Natural killer cell (primary cell): Measurements from ENCODE around the gene KXD1. TPM values are rescaled to one million over a fixed set of nuclear protein-coding genes. Genes with fewer than 3 reads are reported as not detected.
"Not testable (repeated sequence)": the region's sequence is repeated elsewhere in the genome, so short reads cannot be mapped to it uniquely, and the experiment has no call there.

ENCODE experiments used
- ATAC-seq, 3 donors: fragments of 150-1000 bp in 2 of 3; fragments of 200-7000 bp in 1 of 3; cut with Tn5 transposase; 1 replicate in 1 of 3; 2 replicates in 2 of 3; pipeline ENCODE4 v1.10.0; 2021; ENCODE audit warnings: mild to moderate bottlenecking in 2 of 3, moderate library complexity in 2 of 3
- DNase-seq, 2 donors: peaks; one replicate each; pipeline versions ENCODE4 v3.0.0 to v3.0.0-alpha.2; 2013 to 2021; ENCODE audit warnings: mixed read lengths in 1 of 2
- H3K27ac ChIP-seq: one replicate; pipeline ENCODE4 v1.5.1; 2013; ENCODE audit warnings: mild to moderate bottlenecking, low read length
- H3K27me3 ChIP-seq: one replicate; pipeline ENCODE4 v1.6.1; 2013; ENCODE audit warnings: low read length; ENCODE audit not compliant: control insufficient read depth, insufficient read depth
- H3K36me3 ChIP-seq: one replicate; pipeline ENCODE4 v1.6.1; 2013; ENCODE audit warnings: low read length; ENCODE audit not compliant: control insufficient read depth, insufficient read depth
- H3K4me1 ChIP-seq: one replicate; pipeline ENCODE4 v1.6.1; 2013; ENCODE audit warnings: low read length; ENCODE audit not compliant: control insufficient read depth, insufficient read depth
- H3K4me3 ChIP-seq: one replicate; pipeline ENCODE4 v1.5.1; 2013; ENCODE audit warnings: low read length
- H3K9me3 ChIP-seq: one replicate; pipeline ENCODE4 v1.6.1; 2013; ENCODE audit warnings: low read length; ENCODE audit not compliant: control insufficient read depth, insufficient read depth
- H3K27ac Mint-ChIP-seq, 2 donors: one replicate each; pipeline ENCODE4 v1.8.0; 2022; ENCODE audit warnings: mild to moderate bottlenecking in 2 of 2, mixed read lengths in 2 of 2, moderate library complexity in 1 of 2
- H3K27me3 Mint-ChIP-seq, 2 donors: one replicate each; pipeline ENCODE4 v1.8.0; 2022; ENCODE audit warnings: low read depth in 2 of 2, mixed read lengths in 2 of 2
- H3K36me3 Mint-ChIP-seq: one replicate; pipeline ENCODE4 v1.8.0; 2022; ENCODE audit warnings: mixed read lengths
- H3K4me1 Mint-ChIP-seq, 2 donors: one replicate each; pipeline ENCODE4 v1.8.0; 2022; ENCODE audit warnings: mixed read lengths in 2 of 2
- H3K4me3 Mint-ChIP-seq: one replicate; pipeline ENCODE4 v1.8.0; 2022; ENCODE audit warnings: mild to moderate bottlenecking, moderate library complexity, mixed read lengths
- H3K9me3 Mint-ChIP-seq, 2 donors: one replicate each; pipeline ENCODE4 v1.8.0; 2022; ENCODE audit warnings: mixed read lengths in 2 of 2
- CTCF ChIP-seq: fragments of 200-600 bp; IDR thresholded peaks from one replicate; pipeline ENCODE4 v1.8.0; 2022; ENCODE audit warnings: antibody characterized with exemption
- WGBS: methylation state at CpG from one replicate; pipeline ENCODE4 v1.1.7; 2013; ENCODE audit warnings: missing lambda C conversion rate; ENCODE audit not compliant: insufficient coverage; 5-methylcytosine and 5-hydroxymethylcytosine counted together
- intact Hi-C: fragments of 100-400 bp; cut with micrococcal nuclease; formaldehyde crosslinking; loops from one replicate; pipeline ENCODE4 v1.14.2; 2022
- total RNA-seq, 4 donors: library from RNA; stranded (reverse); fragments of 120-200 nt in 1 of 4; gene quantifications; one replicate each; pipeline versions ENCODE4 v1.2.3 to v1.2.4, GENCODE V29; 2013 to 2022

KXD1 gene
- total RNA-seq, 3 donors from 2014 or later (not counting 1 experiment from before 2014, with no cell fraction given): 83.2 to 88.8 (median 86.9) TPM

- peak overlapping the region; percentile 91 for H3K4me3 Mint-ChIP-seq
- H3K36me3 Mint-ChIP-seq: no peaks in the 10 kb centered on the region
- Histone ChIP-seq H3K36me3 (no peaks in the 10 kb centered on the region), H3K4me1 (peaks cover 44% of the 10 kb centered on the region), H3K27me3 (no peaks in the 10 kb centered on the region), H3K9me3 (no peaks in the 10 kb centered on the region), H3K4me3 (peak overlapping the region; percentile 96), H3K27ac (peak overlapping the region; percentile 98)
- no peaks in the 10 kb centered on the region for H3K9me3 Mint-ChIP-seq
- no peaks in the 10 kb centered on the region for H3K27me3 Mint-ChIP-seq
- WGBS: under 1% methylated on average over 39 of the region's 41 CpGs
- DNase-seq (peak; percentile 36 to 57), ATAC-seq (no peak)
- peaks cover 30 to 32% of the 10 kb centered on the region in 2 donors for H3K4me1 Mint-ChIP-seq
- no peak for TF ChIP-seq CTCF
- H3K27ac Mint-ChIP-seq: peak overlapping the region; percentile 92 to 98
- intact Hi-C loops: loop anchor here (5.0 kb wide), 1 partner anchor 311 kb away; the partner anchor contains the start of gene UPF1
These were observed 36.6 kb upstream of the KXD1 start for GRCh38 chr19:18520848-18521691.

GRCh38 chr19:18521692-18522123 is 36.0 kb upstream of the KXD1 start, which contains the start of gene ELL:
Gene ELL (minus strand): TSS chr19:18522070. CDS start chr19:18522055, 15 bp downstream.
- Mint-ChIP-seq H3K4me1 (peaks cover 24 to 25% of the 10 kb centered on the region in 2 donors), H3K36me3 (no peaks in the 10 kb centered on the region), H3K4me3 (peak within 1 kb of the TSS; percentile 91), H3K27me3 (no peaks in the 10 kb centered on the region), H3K27ac (peak within 1 kb of the TSS; percentile 92 to 98), H3K9me3 (no peaks in the 10 kb centered on the region)
- Histone ChIP-seq H3K9me3 (no peaks in the 10 kb centered on the region), H3K27ac (peak within 1 kb of the TSS; percentile 98), H3K27me3 (no peaks in the 10 kb centered on the region), H3K36me3 (no peaks in the 10 kb centered on the region), H3K4me3 (peak within 1 kb of the TSS; percentile 96), H3K4me1 (peaks cover 38% of the 10 kb centered on the region)
- DNase-seq: no peak
- peak in 2 of 3 donors; percentile 0 to 1 for ATAC-seq
- intact Hi-C loops: loop anchor here (1.0 to 5.0 kb wide), 7 partner anchors 25 to 311 kb away; partner anchors contain the start of genes KLHL26, KXD1, REX1BD and UBA52
- peak; percentile 9 for TF ChIP-seq CTCF
- WGBS: under 1% methylated on average over 52 of the region's 52 CpGs

- H3K4me1 ChIP-seq: peaks cover 36% of the 10 kb centered on the region
- H3K36me3 Mint-ChIP-seq: no peaks in the 10 kb centered on the region
- 2% methylated on average over 50 of the region's 51 CpGs for WGBS
These were observed 35.4 kb upstream of the KXD1 start for GRCh38 chr19:18522124-18522861.

GRCh38 chr19:18522862-18523440 is 34.7 kb upstream of the KXD1 start:
- 82% methylated on average over 19 of the region's 19 CpGs for WGBS
- not testable (repeated sequence) for ATAC-seq, H3K36me3 ChIP-seq, H3K27me3 Mint-ChIP-seq, H3K27me3 ChIP-seq, H3K36me3 Mint-ChIP-seq, H3K9me3 Mint-ChIP-seq, DNase-seq, H3K9me3 ChIP-seq, H3K4me3 ChIP-seq
- H3K4me1 ChIP-seq: peaks cover 35% of the 10 kb centered on the region
- peaks cover 21 to 22% of the 10 kb centered on the region in 2 donors for H3K4me1 Mint-ChIP-seq
- peak overlapping the region; percentile 92 to 98 for H3K27ac Mint-ChIP-seq
- peak overlapping the region; percentile 96 for H3K27ac ChIP-seq
- intact Hi-C loops: loop anchor here (1.0 to 5.0 kb wide), 7 partner anchors 27 to 309 kb away; partner anchors contain the start of genes KLHL26, KXD1, REX1BD and UBA52
- peak overlapping the region; percentile 91 for H3K4me3 Mint-ChIP-seq

More at GRCh38 chr19:18522124-18522861, 35.4 kb upstream of the KXD1 start:
- peak; percentile 85 to 96 (median 85) for ATAC-seq
- TF ChIP-seq CTCF: no peak
- H3K9me3 ChIP-seq: no peaks in the 10 kb centered on the region
- no peaks in the 10 kb centered on the region for H3K27me3 ChIP-seq
- no peaks in the 10 kb centered on the region for H3K9me3 Mint-ChIP-seq
- peak overlapping the region; percentile 92 to 98 for H3K27ac Mint-ChIP-seq
- peaks cover 21 to 22% of the 10 kb centered on the region in 2 donors for H3K4me1 Mint-ChIP-seq
- H3K36me3 ChIP-seq: no peaks in the 10 kb centered on the region
- no peak overlapping the region for H3K4me3 ChIP-seq
- peak overlapping the region; percentile 91 for H3K4me3 Mint-ChIP-seq
- peak overlapping the region; percentile 98 for H3K27ac ChIP-seq
- intact Hi-C loops: loop anchor here (1.0 to 5.0 kb wide), 7 partner anchors 26 to 310 kb away; partner anchors contain the start of genes KLHL26, KXD1, REX1BD and UBA52
- no peaks in the 10 kb centered on the region for H3K27me3 Mint-ChIP-seq
- DNase-seq: peak; percentile 100
